Tibial artery (tissue), 4 donors: ENCODE data around the gene LCK.

Source experiments
- DNase-seq, 2 donors: peaks; one replicate each; pipeline ENCODE4 v3.0.0-alpha.2; 2019
- H3K27ac ChIP-seq, 2 donors: fragments of 200-600 bp; sonication (generic) in 1 of 2; 1 replicate in 1 of 2; 2 replicates in 1 of 2; pipeline ENCODE4 v1.5.1; 2018 to 2019; ENCODE audit warnings: mild to moderate bottlenecking in 1 of 2
- H3K27me3 ChIP-seq, 2 donors: fragments of 200-600 bp; sonication (generic) in 1 of 2; one replicate each; pipeline versions ENCODE4 v1.5.1 to v1.6.0; 2016 to 2019
- H3K36me3 ChIP-seq, 3 donors: fragments of 200-600 bp; sonication (generic) in 2 of 3; one replicate each; pipeline ENCODE4 v1.5.1; 2016 to 2019; ENCODE audit warnings: mild to moderate bottlenecking in 2 of 3
- H3K4me1 ChIP-seq, 4 donors: fragments of 200-600 bp; sonication (generic) in 2 of 4; 1 replicate in 3 of 4; 2 replicates in 1 of 4; pipeline ENCODE4 v1.5.1; 2016 to 2019
- H3K4me3 ChIP-seq, 2 donors: fragments of 200-600 bp; sonication (generic) in 1 of 2; 1 replicate in 1 of 2; 2 replicates in 1 of 2; pipeline ENCODE4 v1.5.1; 2018 to 2019; ENCODE audit warnings: mild to moderate bottlenecking in 2 of 2
- H3K9me3 ChIP-seq, 3 donors: fragments of 200-600 bp; sonication (generic) in 1 of 3; one replicate each; pipeline ENCODE4 v1.5.1; 2016 to 2019
- CTCF ChIP-seq, 2 experiments: fragments of 200-600 bp in 1 of 2; fragments of 450-650 bp in 1 of 2; IDR thresholded peaks; one replicate each; pipeline ENCODE4 v1.5.1; 2017 to 2019; ENCODE audit warnings: antibody characterized with exemption in 2 of 2, mild to moderate bottlenecking in 1 of 2, moderate library complexity in 1 of 2
- intact Hi-C: fragments of 100-400 bp; cut with DNase I; formaldehyde crosslinking; loops from one replicate; pipeline ENCODE4 v1.15.0; 2023; ENCODE audit warnings: low total_unique reads

LCK gene

GRCh38 chr1:32334274-32334861 is 83.3 kb downstream of the LCK start:
- no peak for DNase-seq
- no peak overlapping the region for H3K4me3 ChIP-seq
- H3K4me1 ChIP-seq: peaks cover 0 to 37% (median 21%) of the 10 kb centered on the region in 4 donors
- H3K9me3 ChIP-seq: no peaks in the 10 kb centered on the region
- peaks cover 34 to 38% (median 35%) of the 10 kb centered on the region in 3 donors for H3K36me3 ChIP-seq
- TF ChIP-seq CTCF (IDR thresholded peaks at IDR 0.05): no peak
- H3K27me3 ChIP-seq: peaks cover 0 to 12% of the 10 kb centered on the region in 2 donors
- intact Hi-C loops: no loop called here
- no peak overlapping the region for H3K27ac ChIP-seq

GRCh38 chr1:32334864-32335534 is 83.9 kb downstream of the LCK start:
- no peaks in the 10 kb centered on the region for H3K9me3 ChIP-seq
- H3K27ac ChIP-seq: peak overlapping the region in 1 of 2 donors; percentile 11
- peaks cover 0 to 12% of the 10 kb centered on the region in 2 donors for H3K27me3 ChIP-seq
- peaks cover 28 to 31% (median 28%) of the 10 kb centered on the region in 3 donors for H3K36me3 ChIP-seq
- peak overlapping the region; percentile 55 to 78 for H3K4me3 ChIP-seq
- intact Hi-C loops: no loop called here
- no peak for DNase-seq
- peak; percentile 44 to 59 for TF ChIP-seq CTCF (IDR thresholded peaks at IDR 0.05)
- H3K4me1 ChIP-seq: peaks cover 0 to 37% (median 21%) of the 10 kb centered on the region in 4 donors

- Histone ChIP-seq H3K9me3 (no peaks in the 10 kb centered on the region), H3K27me3 (peaks cover 0 to 12% of the 10 kb centered on the region in 2 donors), H3K4me1 (peaks cover 0 to 37% (median 21%) of the 10 kb centered on the region in 4 donors), H3K36me3 (peaks cover 24 to 27% (median 24%) of the 10 kb centered on the region in 3 donors), H3K27ac (peak overlapping the region in 1 of 2 donors; percentile 11), H3K4me3 (peak overlapping the region; percentile 55 to 78)
- no peak for DNase-seq
- TF ChIP-seq CTCF (IDR thresholded peaks at IDR 0.05): no peak
- intact Hi-C loops: no loop called here
Observed at GRCh38 chr1:32335535-32335789, 84.4 kb downstream of the LCK start.
